Measurements from ENCODE around the gene PIP5K1A. TPM values are rescaled to one million over a fixed set of nuclear protein-coding genes. Genes with fewer than 3 reads are reported as not detected.

The PIP5K1A gene
- total RNA-seq, 1 experiment from 2014 or later: 88.6 TPM

GRCh38 chr1:151210830-151211229 is 12.5 kb downstream of the PIP5K1A start:
- ChIA-PET POLR2A (no interaction called here), CTCF (no interaction called here)
- Histone ChIP-seq H3K36me3 (ENCODE audit: control insufficient read depth, insufficient read depth, low read length) (no peaks in the 10 kb centered on the region), H3K9me3 (no peaks in the 10 kb centered on the region), H3K27me3 (replicated peaks; ENCODE audit: control insufficient read depth, insufficient read depth, low read length) (no peaks in the 10 kb centered on the region), H3K4me1 (0 out of 2 replicates have a peak, but pooled peaks cover 4% of the 10 kb centered on the region), H3K4me3 (ENCODE audit: low read depth, low read length) (no peak overlapping the region)
- peaks cover 11% of the 10 kb centered on the region for H3K4me1 Mint-ChIP-seq (ENCODE audit: low read depth, unreplicated experiment)
- no peaks in the 10 kb centered on the region for H3K9me3 Mint-ChIP-seq (ENCODE audit: unreplicated experiment)
- no peak for TF ChIP-seq CTCF (IDR thresholded peaks at IDR 0.05; ENCODE audit: insufficient read depth in 1 of 2, low read depth in 1 of 2, low read length in 1 of 2, severe bottlenecking in 1 of 2, unreplicated experiment in 1 of 2)
- no peak for DNase-seq
- H3K27ac Mint-ChIP-seq (ENCODE audit: unreplicated experiment): no peak overlapping the region
- intact Hi-C loops (cut with micrococcal nuclease; ENCODE audit: unreplicated experiment): no loop called here
- no TSS peak for BruUV-seq (replicated peaks)
- no peaks in the 10 kb centered on the region for H3K27me3 Mint-ChIP-seq (ENCODE audit: insufficient read depth, unreplicated experiment)
- peaks cover 93% of the 10 kb centered on the region for H3K36me3 Mint-ChIP-seq (ENCODE audit: insufficient read depth, unreplicated experiment)
- H3K4me3 Mint-ChIP-seq (ENCODE audit: unreplicated experiment): no peak overlapping the region

DNA sequence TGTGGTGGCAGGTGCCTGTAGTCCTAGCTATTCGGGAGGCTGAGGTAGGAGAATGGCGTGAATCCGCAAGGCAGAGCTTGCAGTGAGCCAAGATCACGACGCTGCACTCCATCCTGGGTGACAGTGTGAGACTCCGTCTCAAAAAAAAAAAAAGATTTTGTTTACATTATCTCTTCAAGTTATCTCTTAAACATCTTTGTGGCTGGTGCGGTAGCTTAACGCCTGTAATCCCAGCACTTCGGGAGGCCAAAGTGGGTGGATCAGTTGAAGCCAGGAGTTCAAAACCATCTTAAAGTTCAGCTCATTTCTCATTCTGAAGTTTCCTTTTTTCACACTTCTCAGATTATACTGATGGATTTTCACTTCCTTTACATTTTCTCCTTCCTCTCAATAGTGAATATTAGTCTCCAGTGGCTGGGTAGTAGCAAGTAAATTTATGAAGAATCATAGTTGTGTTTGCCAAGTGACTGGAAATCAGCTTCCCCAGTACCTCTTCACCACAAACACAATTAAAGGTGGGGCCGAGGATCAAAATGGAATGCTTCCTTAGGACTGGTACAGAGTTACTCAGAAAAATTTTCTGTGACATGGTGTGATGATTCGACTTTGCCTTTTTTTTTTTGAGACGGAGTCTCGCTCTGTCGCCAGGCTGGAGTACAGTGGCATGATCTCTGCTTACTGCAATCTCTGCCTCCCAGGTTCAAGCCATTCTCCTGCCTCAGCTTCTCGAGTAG is 13.8 kb downstream of the PIP5K1A start:
- H3K9me3 Mint-ChIP-seq (ENCODE audit: unreplicated experiment): no peaks in the 10 kb centered on the region
- no peak overlapping the region for H3K27ac Mint-ChIP-seq (ENCODE audit: unreplicated experiment)

GRCh38 chr1:151213560-151213959 is 15.2 kb downstream of the PIP5K1A start:
- Histone ChIP-seq H3K4me3 (ENCODE audit: low read depth, low read length) (no peak overlapping the region), H3K27me3 (replicated peaks; ENCODE audit: control insufficient read depth, insufficient read depth, low read length) (no peaks in the 10 kb centered on the region), H3K4me1 (0 out of 2 replicates have a peak, but pooled peaks cover 4% of the 10 kb centered on the region), H3K9me3 (no peaks in the 10 kb centered on the region), H3K36me3 (ENCODE audit: control insufficient read depth, insufficient read depth, low read length) (no peaks in the 10 kb centered on the region)
- H3K36me3 Mint-ChIP-seq (ENCODE audit: insufficient read depth, unreplicated experiment): peaks cover 88% of the 10 kb centered on the region
- CTCF ChIA-PET: no interaction called here
- H3K27ac Mint-ChIP-seq (ENCODE audit: unreplicated experiment): no peak overlapping the region
- POLR2A ChIA-PET: no interaction called here
- intact Hi-C loops (cut with micrococcal nuclease; ENCODE audit: unreplicated experiment): no loop called here
- H3K4me1 Mint-ChIP-seq (ENCODE audit: low read depth, unreplicated experiment): peaks cover 17% of the 10 kb centered on the region
- H3K27me3 Mint-ChIP-seq (ENCODE audit: insufficient read depth, unreplicated experiment): no peaks in the 10 kb centered on the region
- no peak overlapping the region for H3K4me3 Mint-ChIP-seq (ENCODE audit: unreplicated experiment)
- no peak for DNase-seq
- TF ChIP-seq CTCF (IDR thresholded peaks at IDR 0.05; ENCODE audit: insufficient read depth in 1 of 2, low read depth in 1 of 2, low read length in 1 of 2, severe bottlenecking in 1 of 2, unreplicated experiment in 1 of 2): no peak
- no peaks in the 10 kb centered on the region for H3K9me3 Mint-ChIP-seq (ENCODE audit: unreplicated experiment)
- BruUV-seq (replicated peaks): no TSS peak

More for the DNA sequence above, 13.8 kb downstream of the PIP5K1A start:
- Histone ChIP-seq H3K27me3 (replicated peaks; ENCODE audit: control insufficient read depth, insufficient read depth, low read length) (no peaks in the 10 kb centered on the region), H3K36me3 (ENCODE audit: control insufficient read depth, insufficient read depth, low read length) (no peaks in the 10 kb centered on the region), H3K4me1 (0 out of 2 replicates have a peak, but pooled peaks cover 4% of the 10 kb centered on the region), H3K4me3 (ENCODE audit: low read depth, low read length) (no peak overlapping the region), H3K9me3 (no peaks in the 10 kb centered on the region)
- DNase-seq: no peak
- intact Hi-C loops (cut with micrococcal nuclease; ENCODE audit: unreplicated experiment): no loop called here
- TF ChIP-seq CTCF (IDR thresholded peaks at IDR 0.05; ENCODE audit: insufficient read depth in 1 of 2, low read depth in 1 of 2, low read length in 1 of 2, severe bottlenecking in 1 of 2, unreplicated experiment in 1 of 2): no peak
- Mint-ChIP-seq H3K27me3 (ENCODE audit: insufficient read depth, unreplicated experiment) (no peaks in the 10 kb centered on the region), H3K36me3 (ENCODE audit: insufficient read depth, unreplicated experiment) (peaks cover 92% of the 10 kb centered on the region), H3K4me3 (ENCODE audit: unreplicated experiment) (no peak overlapping the region), H3K4me1 (ENCODE audit: low read depth, unreplicated experiment) (peaks cover 17% of the 10 kb centered on the region)
- BruUV-seq (replicated peaks): no TSS peak
- ChIA-PET POLR2A (interaction anchor here (0.6 kb wide), 1 partner anchor 69 kb away, joined by 3 read pairs; no protein-coding TSS in a partner anchor), CTCF (interaction anchor here (0.5 to 0.7 kb wide), 2 partner anchors 38 to 42 kb away, joined by 3 to 5 read pairs; partner anchors contain the start of gene PSMD4)

Data from Caco-2 (cell line).